PC-3 (cell line): ENCODE results near the gene CEMP1. TPM values are rescaled to one million over a fixed set of nuclear protein-coding genes. Genes with fewer than 3 reads are reported as not detected.
A peak's percentile ranks its signal among the peaks of the same experiment; 100 is the strongest.

ENCODE experiments used
- ATAC-seq: fragments of 200-7000 bp; cut with Tn5 transposase; 2 replicates; pipeline ENCODE4 v1.9.1; 2020; ENCODE audit warnings: mild to moderate bottlenecking, moderate library complexity
- BruUV-seq: library from RNA; stranded (reverse); fragments of 400-500 nt; replicated peaks from 2 replicates; lab custom pipeline; 2021; lab: Mats Ljungman, UMichigan
- CTCF ChIA-PET: fragments of 300-600 bp; sonication (Branson Sonifier 250); formaldehyde crosslinking; loops from one replicate; lab custom pipeline; 2022; ENCODE audit warnings: antibody characterized with exemption; lab: Charles Lee
- POLR2A ChIA-PET: fragments of 300-600 bp; sonication (Branson Sonifier 250); formaldehyde crosslinking; loops from one replicate; lab custom pipeline; 2022; ENCODE audit warnings: antibody characterized with exemption; ENCODE audit not compliant: unreplicated experiment; lab: Charles Lee
- DNase-seq: peaks from one replicate; pipeline ENCODE4 v3.0.0-alpha.2; 2015
- H2AFZ ChIP-seq: fragments of 300-600 bp; sonication (generic); 2 replicates; pipeline ENCODE4 v1.6.0; 2016; ENCODE audit warnings: antibody characterized with exemption, low read length
- H3F3A ChIP-seq: fragments of 300-600 bp; sonication (generic); one replicate; pipeline ENCODE4 v1.6.0; 2017; ENCODE audit warnings: antibody characterized with exemption, low read length, control low read depth, mild to moderate bottlenecking; ENCODE audit not compliant: unreplicated experiment
- H3K27ac ChIP-seq: fragments of 300-600 bp; sonication (generic); 2 replicates; pipeline ENCODE4 v1.5.1; 2016; ENCODE audit warnings: mild to moderate bottlenecking, low read length
- H3K27me3 ChIP-seq: fragments of 300-600 bp; sonication (generic); 2 replicates; pipeline ENCODE4 v1.6.1; 2016; ENCODE audit warnings: low read length, mixed read lengths
- H3K36me3 ChIP-seq: fragments of 300-600 bp; sonication (generic); 2 replicates; pipeline ENCODE4 v1.6.1; 2016; ENCODE audit warnings: low read depth, mixed run types, low read length, mixed read lengths
- H3K4me1 ChIP-seq: fragments of 300-600 bp; sonication (generic); 2 replicates; pipeline ENCODE4 v1.5.1; 2016; ENCODE audit warnings: low read length; ENCODE audit not compliant: insufficient read depth
- H3K4me2 ChIP-seq: fragments of 300-600 bp; sonication (generic); 2 replicates; pipeline ENCODE4 v1.6.0; 2016; ENCODE audit warnings: low read length
- H3K4me3 ChIP-seq: fragments of 300-600 bp; sonication (generic); 2 replicates; pipeline ENCODE4 v1.5.1; 2016; ENCODE audit warnings: mild to moderate bottlenecking, low read length, mixed read lengths
- H3K79me2 ChIP-seq: fragments of 300-600 bp; sonication (generic); 2 replicates; pipeline ENCODE4 v1.6.1; 2017; ENCODE audit warnings: low read length, mixed read lengths
- H3K9ac ChIP-seq: fragments of 300-600 bp; sonication (generic); 2 replicates; pipeline ENCODE4 v1.6.0; 2016; ENCODE audit warnings: mild to moderate bottlenecking, low read length
- H3K9me2 ChIP-seq: fragments of 300-600 bp; sonication (generic); replicated peaks from 2 replicates; pipeline ENCODE4 v1.6.1; 2016; ENCODE audit warnings: mixed run types, low read length, mixed read lengths
- H3K9me3 ChIP-seq: fragments of 300-600 bp; sonication (generic); 2 replicates; pipeline ENCODE4 v1.6.1; 2016; ENCODE audit warnings: low read length, mixed read lengths
- H4K20me1 ChIP-seq: fragments of 300-600 bp; sonication (generic); 2 replicates; pipeline ENCODE4 v1.6.1; 2016; ENCODE audit warnings: low read length, mixed read lengths
- CTCF ChIP-seq: fragments of 300-600 bp; sonication (generic); conservative IDR thresholded peaks from 2 replicates; pipeline ENCODE4 v1.5.1; 2017; ENCODE audit warnings: antibody characterized with exemption, low read depth, mild to moderate bottlenecking, low read length
- EZH2 ChIP-seq: fragments of 300-600 bp; sonication (generic); IDR thresholded peaks from one replicate; pipeline ENCODE4 v1.6.1; 2017; ENCODE audit warnings: antibody characterized with exemption, mild to moderate bottlenecking, low read length; ENCODE audit not compliant: unreplicated experiment
- EZH2phosphoT487 ChIP-seq: fragments of 300-600 bp; sonication (generic); IDR thresholded peaks from 2 replicates; pipeline ENCODE4 v1.6.1; 2018; ENCODE audit warnings: mild to moderate bottlenecking, antibody characterized with exemption, low read length, borderline replicate concordance
- intact Hi-C: fragments of 100-400 bp; cut with micrococcal nuclease; formaldehyde crosslinking; loops from 2 replicates; pipeline ENCODE4 v1.9.0; 2023
- total RNA-seq: library from RNA; depleted of rRNA; stranded (reverse); fragments of >200 nt; gene quantifications from 2 replicates; pipeline ENCODE4 v1.2.3, GENCODE V29; 2014

CEMP1 gene
- total RNA-seq, 1 experiment from 2014 or later = not detected

- peaks cover 32% of the 10 kb centered on the region for H3K4me1 ChIP-seq
- no peak for TF ChIP-seq EZH2
- no peak for TF ChIP-seq EZH2phosphoT487
- TF ChIP-seq CTCF = no peak
- peak overlapping the region; percentile 44; the same call in 1 of the 2 replicates for H3K4me2 ChIP-seq
- H3K27ac ChIP-seq = no peak overlapping the region
- H3K4me3 ChIP-seq = no peak overlapping the region
- H3K9me3 ChIP-seq = no peaks in the 10 kb centered on the region
- ATAC-seq (no peak), DNase-seq (no peak)
- H3F3A ChIP-seq = no peaks in the 10 kb centered on the region
- ChIA-PET POLR2A (no interaction called here), CTCF (interaction anchor here (0.5 kb wide), 1 partner anchor 83 kb away, joined by 5 read pairs; no protein-coding TSS in a partner anchor)
- H3K36me3 ChIP-seq = peaks cover 11% of the 10 kb centered on the region; the same call in 1 of the 2 replicates
- no peak overlapping the region for H2AFZ ChIP-seq
- no peak overlapping the region for H3K9ac ChIP-seq
- intact Hi-C loops = no loop called here
- no peaks in the 10 kb centered on the region for H3K9me2 ChIP-seq
- BruUV-seq = no TSS peak
- peaks cover 38% of the 10 kb centered on the region for H4K20me1 ChIP-seq
- no peaks in the 10 kb centered on the region for H3K27me3 ChIP-seq
- peaks cover 69% of the 10 kb centered on the region for H3K79me2 ChIP-seq
Observed at GRCh38 chr16:2519711-2520080, 11.5 kb downstream of the CEMP1 start.

- CTCF ChIA-PET = no interaction called here
- H3K27me3 ChIP-seq = no peaks in the 10 kb centered on the region
- DNase-seq (no peak), ATAC-seq (no peak)
- H3K79me2 ChIP-seq = peaks cover 74% of the 10 kb centered on the region
- H3K4me3 ChIP-seq = no peak overlapping the region
- no peak overlapping the region for H3K9ac ChIP-seq
- intact Hi-C loops = no loop called here
- peak overlapping the region; percentile 13; the same call in 1 of the 2 replicates for H3K4me2 ChIP-seq
- peaks cover 4% of the 10 kb centered on the region; the same call in 1 of the 2 replicates for H3K36me3 ChIP-seq
- no peaks in the 10 kb centered on the region for H3F3A ChIP-seq
- H3K9me2 ChIP-seq = no peaks in the 10 kb centered on the region
- H3K9me3 ChIP-seq = no peaks in the 10 kb centered on the region
- POLR2A ChIA-PET = interaction anchor here (0.6 kb wide), 1 partner anchor 14 kb away, joined by 4 read pairs; no protein-coding TSS in a partner anchor
- H4K20me1 ChIP-seq = peaks cover 40% of the 10 kb centered on the region
- H3K4me1 ChIP-seq = peaks cover 32% of the 10 kb centered on the region
- TF ChIP-seq EZH2 (no peak), EZH2phosphoT487 (no peak), CTCF (no peak)
- H2AFZ ChIP-seq = no peak overlapping the region
- no TSS peak for BruUV-seq
- no peak overlapping the region for H3K27ac ChIP-seq
Observed at GRCh38 chr16:2518823-2519710, 12.1 kb downstream of the CEMP1 start.
